HG02798 (cell line): ENCODE measurements around the gene EEPD1.
"Not testable (repeated sequence)": the region's sequence is repeated elsewhere in the genome, so short reads cannot be mapped to it uniquely, and the experiment has no call there.

Source experiments
- ATAC-seq: cut with Tn5 transposase; IDR thresholded peaks from one replicate; pipeline ENCODE4 v1.9.1; 2021; ENCODE audit warnings: mild to moderate bottlenecking; ENCODE audit not compliant: unreplicated experiment, poor library complexity

Gene EEPD1

DNA sequence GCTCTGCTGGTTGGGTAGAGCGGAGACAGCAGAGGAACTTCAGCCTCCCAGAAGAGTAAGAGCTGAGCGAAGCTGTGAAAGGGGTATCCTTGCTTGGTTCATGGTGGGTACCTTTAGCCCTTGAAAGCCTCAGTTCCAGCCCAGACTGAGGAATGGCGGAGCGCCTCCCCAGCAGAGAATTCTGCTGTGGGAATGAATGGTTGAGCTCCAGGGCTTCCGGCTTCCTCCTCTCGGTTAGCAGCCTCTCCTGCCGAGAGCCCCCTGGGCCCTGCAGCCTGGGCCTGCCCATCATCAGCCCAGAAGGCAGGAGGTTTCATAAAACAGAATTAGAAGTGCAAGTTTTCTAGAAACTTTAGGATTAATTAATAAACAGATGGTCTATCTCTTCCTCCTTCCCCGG, 156.7 kb downstream of the EEPD1 start:
- ATAC-seq, result no peak

DNA sequence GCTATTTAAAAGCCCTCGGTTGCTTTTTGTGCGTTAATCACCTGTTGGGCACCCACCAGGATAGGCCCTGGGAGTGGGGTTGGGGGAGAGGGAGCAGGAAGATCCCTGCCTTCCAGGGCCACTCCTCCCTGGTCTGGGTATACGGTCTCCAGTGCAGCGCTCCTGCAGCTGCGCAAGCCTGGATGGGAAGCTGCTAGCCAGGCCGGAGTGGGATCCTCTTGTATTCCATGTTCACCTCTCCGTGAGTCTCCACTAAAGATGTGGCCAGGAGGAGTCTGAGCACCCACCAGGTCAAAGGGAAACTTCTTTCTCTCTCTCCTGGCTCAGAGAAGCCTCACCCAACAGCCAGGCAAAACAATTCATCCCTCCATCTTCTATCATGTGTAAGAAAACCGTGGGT, 157.8 kb downstream of the EEPD1 start:
- no peak for ATAC-seq

DNA sequence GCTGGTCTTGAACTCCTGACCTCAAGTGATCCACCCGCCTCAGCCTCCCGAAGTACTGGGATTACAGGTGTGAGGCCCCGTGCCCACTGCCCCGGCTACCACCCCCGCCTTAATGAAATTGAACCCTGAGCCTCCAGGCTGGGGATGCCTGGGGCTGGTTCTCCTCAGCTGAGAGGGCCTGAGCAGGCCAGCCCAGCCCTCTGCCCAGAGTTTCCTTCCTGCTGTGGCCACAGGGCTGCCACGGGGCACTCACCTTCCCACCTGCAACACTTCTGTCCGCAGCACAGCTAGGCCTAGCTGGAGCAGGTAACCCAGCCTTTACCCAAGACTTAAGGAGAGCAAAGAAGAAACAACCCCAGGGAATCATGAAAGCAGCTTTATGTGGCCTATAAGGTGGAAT, 158.5 kb downstream of the EEPD1 start:
- no peak for ATAC-seq

DNA sequence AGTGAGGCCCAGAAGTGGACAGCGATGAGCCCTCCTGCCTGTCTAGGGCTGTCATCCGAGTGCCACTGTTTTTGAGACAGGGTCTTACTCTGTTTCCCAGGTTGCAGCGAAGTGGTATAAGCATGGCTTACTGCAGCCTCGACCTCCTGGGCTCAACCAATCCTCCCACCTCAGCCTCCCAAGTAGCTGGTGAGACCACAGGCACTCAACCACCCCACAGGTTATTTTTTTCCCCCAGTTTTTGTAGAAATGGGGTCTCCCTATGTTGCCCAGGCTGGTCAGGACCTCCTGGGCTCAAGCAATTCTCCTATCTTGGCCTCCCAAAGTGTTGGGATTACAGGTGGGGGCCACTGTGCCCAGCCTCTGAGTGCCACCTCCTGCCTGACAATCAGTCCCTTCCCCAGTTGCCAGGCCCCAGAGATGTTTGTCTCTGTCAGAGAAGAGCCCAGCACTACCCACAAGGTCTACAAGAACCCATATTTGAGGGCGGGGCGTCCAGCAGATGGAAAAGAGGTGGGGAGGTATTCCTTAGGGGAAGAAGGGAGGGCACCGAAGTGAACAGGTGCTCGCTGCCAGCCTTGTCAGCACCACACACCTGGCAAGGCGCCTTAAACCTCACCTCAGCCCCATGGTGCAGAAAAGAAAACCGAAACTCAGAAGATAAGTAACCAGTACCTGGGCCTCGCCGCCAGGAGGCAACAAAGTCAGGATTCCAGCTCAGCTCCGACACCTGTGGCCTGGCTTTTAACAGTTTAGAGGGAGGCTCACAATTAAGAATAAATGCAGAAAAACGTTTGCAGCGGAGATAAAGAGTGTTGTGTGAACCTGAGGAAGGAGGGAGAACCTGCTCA, 159.2 kb downstream of the EEPD1 start:
- peak; percentile 76 for ATAC-seq

DNA sequence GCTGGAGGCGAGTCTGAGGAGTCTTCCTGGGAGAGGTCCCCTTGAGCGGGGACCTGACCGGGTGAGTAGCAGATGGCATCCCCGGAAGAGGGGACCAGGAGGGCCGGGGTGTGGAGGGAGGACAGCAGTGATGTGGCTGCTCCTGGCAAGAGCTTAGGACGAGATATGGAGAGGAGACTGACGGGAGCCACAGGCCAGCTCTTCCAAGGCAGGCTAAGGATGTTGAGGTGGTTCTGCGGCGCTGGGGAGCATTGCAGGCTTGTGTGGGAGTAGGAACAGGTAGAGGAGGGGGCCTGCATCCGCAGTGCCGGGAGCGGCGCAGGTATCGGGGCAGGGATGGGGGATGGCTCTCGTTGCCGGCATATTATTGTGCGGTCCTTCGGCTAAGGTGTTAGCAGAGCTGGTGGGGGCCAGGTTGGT, 159.9 kb downstream of the EEPD1 start:
- ATAC-seq, result no peak

DNA sequence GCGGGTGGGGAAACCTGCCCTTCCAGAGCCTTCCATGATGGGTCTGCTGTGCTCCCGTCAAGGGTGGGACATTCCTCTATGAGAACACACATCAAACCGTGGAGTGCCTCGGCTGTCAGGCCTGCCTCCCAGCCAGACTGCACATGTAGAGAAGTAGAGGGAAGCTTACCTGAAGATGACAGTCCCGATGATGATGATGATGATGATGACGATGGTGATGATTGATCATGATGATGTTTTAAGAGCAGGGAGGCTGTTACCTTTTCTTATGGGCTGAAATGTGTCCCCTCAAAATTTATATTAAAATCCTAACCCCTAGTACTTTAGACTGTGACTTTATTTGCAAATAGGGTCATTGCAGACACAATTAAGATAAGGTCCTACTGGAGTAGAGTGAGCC, 160.6 kb downstream of the EEPD1 start:
- no peak for ATAC-seq

DNA sequence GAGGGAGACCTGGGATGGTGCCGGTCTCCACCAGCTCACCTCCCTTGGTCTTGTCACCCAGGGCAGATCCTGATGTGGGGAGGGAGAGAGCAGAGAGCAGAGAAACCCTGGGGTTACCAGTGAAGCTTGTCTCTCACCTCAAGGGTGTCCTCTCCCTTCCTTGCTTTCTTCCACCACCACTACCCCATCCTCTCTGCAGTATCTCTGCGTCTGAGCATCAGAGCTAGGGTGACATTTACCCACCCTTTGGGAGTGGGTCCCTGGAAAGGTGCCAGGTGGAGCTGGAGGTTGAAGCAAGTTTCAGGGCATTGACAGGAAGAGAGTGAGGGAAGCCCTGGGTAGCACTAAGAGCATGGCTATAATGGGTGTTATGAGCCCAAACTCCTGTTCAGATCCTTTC, 161.4 kb downstream of the EEPD1 start:
- no peak for ATAC-seq

DNA sequence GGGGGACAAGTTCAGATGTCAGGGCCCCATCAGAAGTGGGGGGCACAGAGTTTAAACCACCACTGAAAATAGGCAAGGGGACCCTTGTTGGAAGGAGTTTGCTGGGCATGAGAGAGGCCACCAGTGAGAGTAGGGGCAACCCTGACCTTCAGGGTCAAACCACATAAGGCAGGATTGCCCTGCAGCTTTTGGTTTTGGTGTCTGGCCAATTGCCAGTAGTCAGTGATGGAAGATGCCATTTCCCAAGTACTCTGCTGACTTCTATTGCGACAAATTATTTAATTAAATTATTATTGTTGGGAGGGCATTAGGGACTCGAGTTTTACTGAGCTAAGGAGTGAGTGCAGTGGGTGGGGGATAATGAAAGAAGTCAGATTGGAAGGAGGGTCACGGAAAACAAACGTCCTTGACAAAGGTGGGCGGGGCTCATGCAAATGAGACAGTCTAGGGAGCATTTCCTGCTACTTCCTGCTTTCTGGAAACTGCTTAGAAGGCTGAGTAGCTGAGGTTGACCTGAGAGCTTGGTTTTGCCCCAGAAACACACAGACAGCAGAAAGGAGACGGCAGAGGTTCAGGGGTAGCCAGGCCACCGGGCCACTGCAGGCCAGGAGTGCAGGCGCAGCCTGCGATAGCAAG, 162.4 kb downstream of the EEPD1 start:
- ATAC-seq, result no peak

DNA sequence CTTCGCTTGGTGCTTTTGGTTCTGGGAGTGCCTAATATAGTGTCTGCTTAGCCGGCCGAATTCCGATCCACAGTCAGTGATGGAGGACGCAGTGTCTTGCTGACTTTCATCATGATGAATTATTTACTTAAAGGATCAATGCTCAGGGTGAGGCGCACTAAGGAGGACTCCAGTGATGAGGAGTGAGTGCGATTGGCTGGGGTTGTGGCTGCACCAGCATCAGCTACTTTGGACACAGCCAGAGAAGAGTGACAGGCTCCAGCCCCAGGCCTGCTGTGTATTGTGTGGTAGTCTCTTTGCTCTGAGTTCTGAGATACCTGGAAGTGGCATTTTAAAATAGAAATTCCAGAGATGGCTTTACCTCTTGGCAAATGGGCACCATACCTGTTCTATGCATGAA, 163.3 kb downstream of the EEPD1 start:
- ATAC-seq, result no peak

DNA sequence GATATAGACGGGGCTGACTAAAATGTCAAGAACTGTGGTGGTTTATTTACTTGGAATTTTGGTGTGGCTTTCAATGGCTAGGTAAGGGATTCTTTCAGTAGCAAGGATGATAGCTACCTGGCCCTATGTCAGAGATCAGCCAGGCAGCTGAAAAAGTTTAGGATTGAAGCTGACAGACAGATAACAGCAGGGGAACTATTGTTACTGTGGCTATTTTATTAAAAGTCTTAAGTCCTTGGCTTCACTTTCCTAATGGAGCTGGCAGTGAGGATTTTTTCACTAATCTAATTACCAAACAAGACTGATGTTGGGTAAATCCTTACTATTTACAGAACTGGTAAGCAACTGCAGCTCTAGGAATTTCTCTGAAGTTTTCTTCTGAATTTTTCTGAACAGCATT, 164.2 kb downstream of the EEPD1 start:
- no peak for ATAC-seq

DNA sequence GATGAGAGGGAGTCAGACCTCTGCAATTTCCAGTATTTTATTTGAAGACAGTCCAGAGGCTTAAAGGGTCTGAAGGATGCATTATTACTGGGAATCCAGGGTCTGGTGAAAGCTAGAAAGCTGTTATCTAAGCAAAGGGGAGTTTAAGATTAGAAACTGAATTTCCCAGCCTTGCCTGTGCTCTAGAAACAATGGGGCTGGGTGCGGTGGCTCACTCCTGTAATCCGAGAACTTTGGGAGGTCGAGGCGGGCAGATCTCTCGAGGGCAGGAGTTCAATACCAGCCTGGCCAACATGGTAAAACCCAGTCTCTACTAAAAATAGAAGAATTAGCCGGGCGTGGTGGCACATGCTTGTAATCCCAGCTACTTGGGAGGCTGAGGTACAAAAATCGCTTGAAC, 165.1 kb downstream of the EEPD1 start:
- ATAC-seq, result no peak

DNA sequence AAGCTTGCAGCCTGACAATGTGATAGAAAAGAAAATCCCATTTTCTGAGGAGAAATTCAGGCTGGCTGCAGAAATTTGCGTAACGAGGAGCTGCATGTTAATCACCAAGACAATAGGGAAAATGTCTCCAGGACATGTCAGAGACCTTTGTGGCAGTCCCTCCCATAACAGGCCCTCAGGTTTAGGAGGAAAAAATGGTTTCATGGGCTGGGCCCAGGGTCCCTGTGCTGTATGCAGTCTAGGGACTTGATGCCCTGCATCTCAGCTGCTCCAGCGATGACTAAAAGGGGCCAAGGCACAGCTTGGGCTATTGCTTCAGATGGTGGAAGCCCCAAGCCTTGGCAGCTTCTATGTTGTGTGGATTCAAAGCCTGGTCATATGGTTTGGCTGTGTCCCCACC, 168.2 kb downstream of the EEPD1 start:
- ATAC-seq, result not testable (repeated sequence)

DNA sequence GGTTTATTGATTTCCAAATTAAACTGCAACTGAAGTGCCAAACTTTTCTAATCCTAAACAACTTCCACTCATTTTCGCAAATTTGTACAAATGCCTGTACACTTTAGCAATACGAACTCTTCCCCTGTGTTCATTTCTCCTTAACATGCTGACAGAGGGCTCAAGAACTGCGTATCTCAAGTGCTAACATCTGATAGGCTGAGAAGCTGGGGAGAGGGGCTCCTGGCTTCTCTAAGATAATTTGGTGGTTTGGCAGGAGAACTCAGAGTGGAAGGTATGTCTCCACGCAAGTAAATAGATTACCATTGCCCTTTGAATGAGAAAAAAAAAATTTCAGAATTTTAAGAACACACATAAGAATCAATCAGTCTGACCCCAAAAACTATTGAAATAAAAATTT, 183.3 kb downstream of the EEPD1 start:
- no peak for ATAC-seq

DNA sequence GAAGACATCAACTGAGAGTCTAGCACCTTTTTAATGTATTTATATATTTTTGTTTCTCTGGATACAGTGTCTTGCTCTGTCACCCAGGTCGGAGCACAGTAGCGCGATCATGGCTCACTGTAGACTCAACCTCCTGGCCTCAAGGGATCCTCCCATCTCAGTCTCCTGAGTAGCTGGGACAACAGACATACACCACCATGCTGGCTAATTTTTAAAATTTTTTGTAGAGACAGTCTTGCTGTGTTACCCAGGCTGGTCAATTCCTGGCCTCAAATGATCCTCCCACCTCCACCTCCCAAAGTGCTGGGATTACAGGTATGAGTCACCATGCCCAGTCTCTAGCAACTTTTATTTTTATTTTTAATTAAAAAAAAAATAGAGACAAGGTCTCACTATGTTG, 185.2 kb downstream of the EEPD1 start:
- ATAC-seq, result no peak

DNA sequence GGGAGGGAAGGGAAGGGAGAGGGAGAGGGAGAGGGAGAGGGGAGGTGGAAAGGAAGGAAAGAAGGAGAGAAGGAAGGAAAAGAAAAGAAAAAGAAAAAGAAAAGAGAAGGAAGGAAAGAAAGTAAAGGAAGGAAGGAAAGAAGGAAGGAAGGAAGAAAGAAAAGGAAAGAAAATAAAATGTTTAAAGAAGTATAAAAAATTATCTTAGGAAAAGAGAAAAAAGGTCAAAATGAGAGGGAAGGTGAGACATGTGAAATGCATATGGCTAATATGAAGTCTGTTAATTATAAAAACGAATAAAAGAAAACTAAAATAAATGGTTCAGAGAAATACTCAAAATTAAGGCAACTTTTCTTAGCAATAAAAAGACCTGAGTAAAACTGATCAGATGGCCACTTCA, 190.5 kb downstream of the EEPD1 start:
- ATAC-seq, result no peak

DNA sequence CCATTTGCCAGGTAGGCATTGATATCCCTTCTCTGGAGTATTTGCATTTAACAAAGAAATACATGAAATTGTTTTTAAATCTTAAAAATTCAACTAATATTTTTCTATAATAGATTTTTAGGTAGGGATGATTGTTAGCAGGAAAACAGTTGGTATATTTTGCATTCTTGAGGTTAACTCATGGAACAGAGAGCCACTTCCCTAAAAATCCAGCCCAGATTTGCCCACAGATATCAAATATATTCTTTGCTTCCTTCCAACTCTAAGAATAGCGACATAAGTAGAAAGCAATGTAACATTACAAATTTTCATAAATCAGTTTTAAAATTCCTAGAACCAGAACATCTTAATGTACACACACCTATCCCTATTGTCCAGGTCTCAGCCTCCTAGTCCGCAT, 191.6 kb downstream of the EEPD1 start:
- ATAC-seq, result no peak

DNA sequence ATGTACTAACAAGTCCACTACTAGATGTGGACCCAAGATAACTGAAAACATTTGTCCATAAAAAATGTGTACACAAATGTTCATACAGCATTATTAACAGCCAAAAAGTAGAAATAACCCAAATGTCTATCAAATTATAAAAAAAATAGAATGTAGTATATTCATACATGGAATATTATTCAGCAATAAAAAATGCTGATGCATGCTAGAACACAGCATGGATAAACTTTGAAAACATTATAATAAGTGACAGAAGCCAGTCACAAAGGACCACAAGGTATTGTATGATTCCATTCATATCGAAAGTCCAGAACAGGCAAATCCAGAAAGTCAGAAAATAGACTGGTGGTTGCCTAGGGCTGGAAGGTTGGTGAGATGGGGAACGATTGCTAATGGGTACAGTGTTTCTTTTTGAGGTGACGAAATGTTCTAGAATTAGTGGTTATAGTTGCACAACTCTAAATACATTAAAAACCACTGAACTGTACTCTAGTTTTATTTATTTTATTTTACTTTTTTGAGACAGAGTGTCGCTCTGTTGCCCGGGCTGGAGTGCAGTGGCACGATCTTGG, 193.3 kb downstream of the EEPD1 start:
- ATAC-seq, result no peak

DNA sequence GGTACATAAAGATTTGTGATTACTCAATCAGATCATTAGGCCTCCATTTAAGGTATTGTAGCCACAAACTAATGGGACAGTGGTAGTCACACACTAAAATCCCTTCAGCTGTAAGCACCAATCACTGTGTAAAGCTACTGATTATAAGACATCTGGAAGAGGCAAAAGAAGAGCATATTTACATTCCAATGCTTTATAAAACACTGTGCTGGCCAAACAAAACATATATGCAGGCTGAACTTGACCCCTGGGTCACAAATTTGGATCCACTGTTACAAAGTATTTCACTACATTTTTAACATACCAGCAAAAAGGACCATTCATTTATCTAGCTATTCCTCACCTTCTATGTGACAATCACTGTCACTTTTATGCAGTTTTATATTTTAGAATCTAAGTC, 195.2 kb downstream of the EEPD1 start:
- no peak for ATAC-seq

DNA sequence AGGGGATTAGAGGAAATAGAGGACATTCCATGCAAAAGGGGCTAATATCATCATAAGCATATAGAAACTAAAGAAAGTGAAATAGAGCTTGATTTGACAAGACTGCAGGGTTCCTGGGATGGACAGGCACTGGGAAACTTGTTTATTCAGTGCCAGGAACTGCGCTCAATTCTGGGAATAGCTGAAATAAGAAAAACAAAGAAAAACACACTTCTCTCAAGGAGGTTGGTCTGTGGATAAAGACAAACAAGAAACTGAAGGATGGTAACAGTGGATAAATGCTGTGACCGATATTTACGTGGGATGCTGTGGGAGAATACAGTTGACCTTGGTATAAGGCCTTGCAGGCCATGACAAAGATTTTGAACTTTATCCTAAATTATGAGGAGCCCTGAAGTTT, 195.7 kb downstream of the EEPD1 start:
- no peak for ATAC-seq

DNA sequence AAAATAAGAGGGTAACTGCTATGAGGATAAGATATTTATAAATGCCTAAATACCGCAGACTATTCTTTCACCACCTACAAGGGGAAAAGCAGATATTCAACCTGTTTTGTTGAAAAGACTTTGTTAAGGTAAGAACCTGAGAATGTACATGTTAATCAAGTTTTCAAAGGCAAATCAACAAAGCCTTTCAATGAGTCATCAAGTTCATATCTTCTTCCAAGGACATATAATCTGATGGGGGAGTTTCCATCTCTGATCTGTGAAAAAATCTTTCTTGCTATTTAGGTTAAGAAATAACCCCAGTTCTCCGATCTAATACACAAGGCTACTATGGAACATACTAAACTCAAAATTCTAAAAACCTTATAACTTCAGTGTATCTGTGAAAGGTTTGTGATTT, 196.6 kb downstream of the EEPD1 start:
- no peak for ATAC-seq
